ENCODE measurements around the gene LRRC3. TPM values are rescaled to one million over a fixed set of nuclear protein-coding genes. Genes with fewer than 3 reads are reported as not detected.

The LRRC3 gene
- total RNA-seq, 1 experiment from 2014 or later: 5.7 TPM

GRCh38 chr21:44433791-44434567 lies 21.3 kb upstream of the LRRC3 start:
- no peaks in the 10 kb centered on the region for H3K4me1 Mint-ChIP-seq
- H3K27me3 Mint-ChIP-seq (ENCODE audit: low read depth): no peaks in the 10 kb centered on the region
- ChIA-PET CTCF (interaction anchor here (1.3 kb wide), 1 partner anchor 10 kb away, joined by 8 read pairs; no protein-coding TSS in a partner anchor), POLR2A (no interaction called here)
- H3K4me3 Mint-ChIP-seq: no peak overlapping the region
- H3K9me3 Mint-ChIP-seq: peaks cover 18% of the 10 kb centered on the region
- ATAC-seq (no peak), DNase-seq (ENCODE audit: low spot score) (no peak)
- no peak overlapping the region for H3K27ac Mint-ChIP-seq
- peaks cover 9% of the 10 kb centered on the region; the same call in 1 of the 2 replicates for H3K36me3 Mint-ChIP-seq
- TF ChIP-seq ZMAT4 (CRISPR knock-in tag; IDR thresholded peaks at IDR 0.05) (no peak), GRHL2 (CRISPR knock-in tag; IDR thresholded peaks at IDR 0.05; ENCODE audit: insufficient replicate concordance, severe bottlenecking) (no peak), FOXP1 (CRISPR knock-in tag; IDR thresholded peaks at IDR 0.05; ENCODE audit: borderline replicate concordance) (no peak), GABPB1 (CRISPR knock-in tag; IDR thresholded peaks at IDR 0.05) (no peak), AFF4 (CRISPR knock-in tag; IDR thresholded peaks at IDR 0.05; ENCODE audit: borderline replicate concordance) (no peak), ARID4B (CRISPR knock-in tag; IDR thresholded peaks at IDR 0.05; ENCODE audit: borderline replicate concordance) (no peak), FOXJ3 (CRISPR knock-in tag; IDR thresholded peaks at IDR 0.05; ENCODE audit: borderline replicate concordance) (no peak), ERG (CRISPR knock-in tag; IDR thresholded peaks at IDR 0.05) (no peak), GTF2I (CRISPR knock-in tag; conservative IDR thresholded peaks at IDR 0.05) (no peak), ESRRA (CRISPR knock-in tag; IDR thresholded peaks at IDR 0.05; ENCODE audit: borderline replicate concordance) (no peak), SP1 (CRISPR knock-in tag; conservative IDR thresholded peaks at IDR 0.05) (no peak), PREB (CRISPR knock-in tag; IDR thresholded peaks at IDR 0.05; ENCODE audit: borderline replicate concordance) (no peak), SOX15 (CRISPR knock-in tag; IDR thresholded peaks at IDR 0.05) (no peak), ELF4 (CRISPR knock-in tag; IDR thresholded peaks at IDR 0.05; ENCODE audit: low read depth) (no peak)
